ENCODE data around the gene GLDC.

DNA sequence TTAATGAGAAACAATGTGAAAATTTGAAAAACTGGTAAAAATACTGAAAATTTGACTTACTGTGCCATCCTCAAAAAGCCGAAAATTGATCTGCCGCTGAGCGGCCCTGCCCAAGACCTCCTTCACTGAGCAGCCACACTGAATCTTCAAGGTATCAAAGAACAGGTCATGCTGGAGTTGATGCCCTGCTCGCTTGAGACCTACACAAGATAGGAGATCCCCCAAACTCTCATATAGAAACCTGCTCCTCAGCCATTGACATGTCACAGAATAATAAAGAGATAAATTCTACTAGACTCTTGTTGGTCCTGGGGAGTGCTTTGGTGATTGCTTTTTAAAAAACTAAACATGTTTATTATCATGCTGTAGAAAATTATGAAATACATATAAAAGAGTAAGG, 52.7 kb downstream of the GLDC start:
- TF ChIP-seq CTCF (IDR thresholded peaks at IDR 0.05) (no peak), POLR2AphosphoS5 (IDR thresholded peaks at IDR 0.05; ENCODE audit: low read depth, low read length) (no peak), SIN3A (IDR thresholded peaks at IDR 0.05; ENCODE audit: borderline replicate concordance, insufficient read depth, low read depth, low read length) (no peak), TCF7L2 (IDR thresholded peaks at IDR 0.05; ENCODE audit: low read depth, low read length) (no peak)
- TF ChIP-seq, protein P1, sequence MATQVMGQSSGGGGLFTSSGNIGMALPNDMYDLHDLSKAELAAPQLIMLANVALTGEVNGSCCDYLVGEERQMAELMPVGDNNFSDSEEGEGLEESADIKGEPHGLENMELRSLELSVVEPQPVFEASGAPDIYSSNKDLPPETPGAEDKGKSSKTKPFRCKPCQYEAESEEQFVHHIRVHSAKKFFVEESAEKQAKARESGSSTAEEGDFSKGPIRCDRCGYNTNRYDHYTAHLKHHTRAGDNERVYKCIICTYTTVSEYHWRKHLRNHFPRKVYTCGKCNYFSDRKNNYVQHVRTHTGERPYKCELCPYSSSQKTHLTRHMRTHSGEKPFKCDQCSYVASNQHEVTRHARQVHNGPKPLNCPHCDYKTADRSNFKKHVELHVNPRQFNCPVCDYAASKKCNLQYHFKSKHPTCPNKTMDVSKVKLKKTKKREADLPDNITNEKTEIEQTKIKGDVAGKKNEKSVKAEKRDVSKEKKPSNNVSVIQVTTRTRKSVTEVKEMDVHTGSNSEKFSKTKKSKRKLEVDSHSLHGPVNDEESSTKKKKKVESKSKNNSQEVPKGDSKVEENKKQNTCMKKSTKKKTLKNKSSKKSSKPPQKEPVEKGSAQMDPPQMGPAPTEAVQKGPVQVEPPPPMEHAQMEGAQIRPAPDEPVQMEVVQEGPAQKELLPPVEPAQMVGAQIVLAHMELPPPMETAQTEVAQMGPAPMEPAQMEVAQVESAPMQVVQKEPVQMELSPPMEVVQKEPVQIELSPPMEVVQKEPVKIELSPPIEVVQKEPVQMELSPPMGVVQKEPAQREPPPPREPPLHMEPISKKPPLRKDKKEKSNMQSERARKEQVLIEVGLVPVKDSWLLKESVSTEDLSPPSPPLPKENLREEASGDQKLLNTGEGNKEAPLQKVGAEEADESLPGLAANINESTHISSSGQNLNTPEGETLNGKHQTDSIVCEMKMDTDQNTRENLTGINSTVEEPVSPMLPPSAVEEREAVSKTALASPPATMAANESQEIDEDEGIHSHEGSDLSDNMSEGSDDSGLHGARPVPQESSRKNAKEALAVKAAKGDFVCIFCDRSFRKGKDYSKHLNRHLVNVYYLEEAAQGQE (IDR thresholded peaks at IDR 0.05; ENCODE audit: insufficient read depth in 1 of 2, low read depth in 2 of 2, low read length in 1 of 2), result no peak

All from Panc1 (cell line).